ENCODE data around the gene FAM131C.

- TF ChIP-seq, protein P1, sequence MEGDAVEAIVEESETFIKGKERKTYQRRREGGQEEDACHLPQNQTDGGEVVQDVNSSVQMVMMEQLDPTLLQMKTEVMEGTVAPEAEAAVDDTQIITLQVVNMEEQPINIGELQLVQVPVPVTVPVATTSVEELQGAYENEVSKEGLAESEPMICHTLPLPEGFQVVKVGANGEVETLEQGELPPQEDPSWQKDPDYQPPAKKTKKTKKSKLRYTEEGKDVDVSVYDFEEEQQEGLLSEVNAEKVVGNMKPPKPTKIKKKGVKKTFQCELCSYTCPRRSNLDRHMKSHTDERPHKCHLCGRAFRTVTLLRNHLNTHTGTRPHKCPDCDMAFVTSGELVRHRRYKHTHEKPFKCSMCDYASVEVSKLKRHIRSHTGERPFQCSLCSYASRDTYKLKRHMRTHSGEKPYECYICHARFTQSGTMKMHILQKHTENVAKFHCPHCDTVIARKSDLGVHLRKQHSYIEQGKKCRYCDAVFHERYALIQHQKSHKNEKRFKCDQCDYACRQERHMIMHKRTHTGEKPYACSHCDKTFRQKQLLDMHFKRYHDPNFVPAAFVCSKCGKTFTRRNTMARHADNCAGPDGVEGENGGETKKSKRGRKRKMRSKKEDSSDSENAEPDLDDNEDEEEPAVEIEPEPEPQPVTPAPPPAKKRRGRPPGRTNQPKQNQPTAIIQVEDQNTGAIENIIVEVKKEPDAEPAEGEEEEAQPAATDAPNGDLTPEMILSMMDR (IDR thresholded peaks at IDR 0.05): no peak
- TF ChIP-seq POLR2A (IDR thresholded peaks at IDR 0.05): no peak
Measured at GRCh38 chr1:16047791-16048475, 25.5 kb downstream of the FAM131C start.
